Measurements from ENCODE around the gene NRG3.

DNA sequence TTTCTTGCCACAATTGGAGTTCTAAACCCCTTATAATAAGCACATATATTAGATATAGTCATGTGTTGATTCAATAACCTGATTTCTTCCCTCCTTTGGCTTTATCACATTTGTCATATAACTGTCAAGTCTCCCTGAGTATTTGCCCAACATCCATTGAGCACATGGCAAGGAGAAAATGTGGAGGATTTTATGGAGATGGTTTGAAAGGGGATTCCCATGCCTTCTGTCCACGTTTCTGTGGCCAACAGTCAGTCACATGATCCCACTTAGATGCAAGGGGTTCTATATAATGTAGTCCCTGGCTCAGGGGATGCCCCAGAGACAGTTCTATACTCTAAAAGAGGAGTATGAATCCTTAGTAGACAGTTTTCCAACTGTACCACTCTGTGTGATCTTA is 577.7 kb downstream of the NRG3 start:
- TF ChIP-seq, protein P1, sequence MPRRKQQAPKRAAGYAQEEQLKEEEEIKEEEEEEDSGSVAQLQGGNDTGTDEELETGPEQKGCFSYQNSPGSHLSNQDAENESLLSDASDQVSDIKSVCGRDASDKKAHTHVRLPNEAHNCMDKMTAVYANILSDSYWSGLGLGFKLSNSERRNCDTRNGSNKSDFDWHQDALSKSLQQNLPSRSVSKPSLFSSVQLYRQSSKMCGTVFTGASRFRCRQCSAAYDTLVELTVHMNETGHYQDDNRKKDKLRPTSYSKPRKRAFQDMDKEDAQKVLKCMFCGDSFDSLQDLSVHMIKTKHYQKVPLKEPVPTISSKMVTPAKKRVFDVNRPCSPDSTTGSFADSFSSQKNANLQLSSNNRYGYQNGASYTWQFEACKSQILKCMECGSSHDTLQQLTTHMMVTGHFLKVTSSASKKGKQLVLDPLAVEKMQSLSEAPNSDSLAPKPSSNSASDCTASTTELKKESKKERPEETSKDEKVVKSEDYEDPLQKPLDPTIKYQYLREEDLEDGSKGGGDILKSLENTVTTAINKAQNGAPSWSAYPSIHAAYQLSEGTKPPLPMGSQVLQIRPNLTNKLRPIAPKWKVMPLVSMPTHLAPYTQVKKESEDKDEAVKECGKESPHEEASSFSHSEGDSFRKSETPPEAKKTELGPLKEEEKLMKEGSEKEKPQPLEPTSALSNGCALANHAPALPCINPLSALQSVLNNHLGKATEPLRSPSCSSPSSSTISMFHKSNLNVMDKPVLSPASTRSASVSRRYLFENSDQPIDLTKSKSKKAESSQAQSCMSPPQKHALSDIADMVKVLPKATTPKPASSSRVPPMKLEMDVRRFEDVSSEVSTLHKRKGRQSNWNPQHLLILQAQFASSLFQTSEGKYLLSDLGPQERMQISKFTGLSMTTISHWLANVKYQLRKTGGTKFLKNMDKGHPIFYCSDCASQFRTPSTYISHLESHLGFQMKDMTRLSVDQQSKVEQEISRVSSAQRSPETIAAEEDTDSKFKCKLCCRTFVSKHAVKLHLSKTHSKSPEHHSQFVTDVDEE (CRISPR knock-in tag; IDR thresholded peaks at IDR 0.05) = no peak
- TF ChIP-seq, protein P2, sequence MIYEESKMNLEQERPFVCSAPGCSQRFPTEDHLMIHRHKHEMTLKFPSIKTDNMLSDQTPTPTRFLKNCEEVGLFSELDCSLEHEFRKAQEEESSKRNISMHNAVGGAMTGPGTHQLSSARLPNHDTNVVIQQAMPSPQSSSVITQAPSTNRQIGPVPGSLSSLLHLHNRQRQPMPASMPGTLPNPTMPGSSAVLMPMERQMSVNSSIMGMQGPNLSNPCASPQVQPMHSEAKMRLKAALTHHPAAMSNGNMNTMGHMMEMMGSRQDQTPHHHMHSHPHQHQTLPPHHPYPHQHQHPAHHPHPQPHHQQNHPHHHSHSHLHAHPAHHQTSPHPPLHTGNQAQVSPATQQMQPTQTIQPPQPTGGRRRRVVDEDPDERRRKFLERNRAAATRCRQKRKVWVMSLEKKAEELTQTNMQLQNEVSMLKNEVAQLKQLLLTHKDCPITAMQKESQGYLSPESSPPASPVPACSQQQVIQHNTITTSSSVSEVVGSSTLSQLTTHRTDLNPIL (CRISPR knock-in tag; IDR thresholded peaks at IDR 0.05; ENCODE audit: low read depth) = no peak
- TF ChIP-seq ZFP30 (CRISPR knock-in tag; IDR thresholded peaks at IDR 0.05) (no peak), ESRRG (CRISPR knock-in tag; IDR thresholded peaks at IDR 0.05) (no peak), ZC3H10 (CRISPR knock-in tag; IDR thresholded peaks at IDR 0.05) (no peak), CSDC2 (CRISPR knock-in tag; IDR thresholded peaks at IDR 0.05) (no peak), ZFP3 (CRISPR knock-in tag; IDR thresholded peaks at IDR 0.05) (no peak), ZNF8 (CRISPR knock-in tag; IDR thresholded peaks at IDR 0.05) (no peak), TCF4 (CRISPR knock-in tag; IDR thresholded peaks at IDR 0.05; ENCODE audit: borderline replicate concordance) (no peak)
- TF ChIP-seq, protein P3, sequence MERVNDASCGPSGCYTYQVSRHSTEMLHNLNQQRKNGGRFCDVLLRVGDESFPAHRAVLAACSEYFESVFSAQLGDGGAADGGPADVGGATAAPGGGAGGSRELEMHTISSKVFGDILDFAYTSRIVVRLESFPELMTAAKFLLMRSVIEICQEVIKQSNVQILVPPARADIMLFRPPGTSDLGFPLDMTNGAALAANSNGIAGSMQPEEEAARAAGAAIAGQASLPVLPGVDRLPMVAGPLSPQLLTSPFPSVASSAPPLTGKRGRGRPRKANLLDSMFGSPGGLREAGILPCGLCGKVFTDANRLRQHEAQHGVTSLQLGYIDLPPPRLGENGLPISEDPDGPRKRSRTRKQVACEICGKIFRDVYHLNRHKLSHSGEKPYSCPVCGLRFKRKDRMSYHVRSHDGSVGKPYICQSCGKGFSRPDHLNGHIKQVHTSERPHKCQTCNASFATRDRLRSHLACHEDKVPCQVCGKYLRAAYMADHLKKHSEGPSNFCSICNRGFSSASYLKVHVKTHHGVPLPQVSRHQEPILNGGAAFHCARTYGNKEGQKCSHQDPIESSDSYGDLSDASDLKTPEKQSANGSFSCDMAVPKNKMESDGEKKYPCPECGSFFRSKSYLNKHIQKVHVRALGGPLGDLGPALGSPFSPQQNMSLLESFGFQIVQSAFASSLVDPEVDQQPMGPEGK (CRISPR knock-in tag; IDR thresholded peaks at IDR 0.05; ENCODE audit: borderline replicate concordance) = no peak
